Stomach (tissue), 9 donors: ENCODE measurements around the gene ATF5. TPM values are rescaled to one million over a fixed set of nuclear protein-coding genes. Genes with fewer than 3 reads are reported as not detected.

Experiments used
- DNase-seq, 2 donors: peaks; one replicate each; pipeline versions ENCODE4 v3.0.0 to v3.0.0-alpha.2; 2013 to 2019
- H3K27ac ChIP-seq, 5 donors: fragments of 200-600 bp in 4 of 5; sonication (generic) in 4 of 5; one replicate each; pipeline ENCODE4 v1.5.1; 2013 to 2019; ENCODE audit warnings: mild to moderate bottlenecking in 1 of 5, moderate library complexity in 1 of 5
- H3K27me3 ChIP-seq, 3 donors: fragments of 200-600 bp; sonication (generic); one replicate each; pipeline ENCODE4 v1.5.1; 2017 to 2019; ENCODE audit warnings: mixed run types in 1 of 3
- H3K36me3 ChIP-seq, 4 donors: fragments of 200-600 bp; sonication (generic); 1 replicate in 3 of 4; 2 replicates in 1 of 4; pipeline ENCODE4 v1.5.1; 2016 to 2019
- H3K4me1 ChIP-seq, 4 donors: fragments of 200-600 bp; sonication (generic); one replicate each; pipeline ENCODE4 v1.5.1; 2016 to 2019
- H3K4me3 ChIP-seq, 4 donors: fragments of 200-600 bp; sonication (generic) in 3 of 4; one replicate each; pipeline ENCODE4 v1.5.1; 2016 to 2019; ENCODE audit warnings: mild to moderate bottlenecking in 1 of 4
- H3K9me3 ChIP-seq, 4 donors: fragments of 200-600 bp; sonication (generic); one replicate each; pipeline ENCODE4 v1.5.1; 2016 to 2019
- CTCF ChIP-seq, 7 experiments: fragments of 450-650 bp in 4 of 7; fragments of 200-600 bp in 3 of 7; sonication (generic) in 3 of 7; IDR thresholded peaks; one replicate each; pipeline ENCODE4 v1.5.1; 2016 to 2019; ENCODE audit warnings: antibody characterized with exemption in 7 of 7, control low read depth in 2 of 7, mild to moderate bottlenecking in 1 of 7
- EP300 ChIP-seq: sonication (generic); formaldehyde crosslinking; IDR thresholded peaks from one replicate; pipeline ENCODE4 v1.6.1; 2017; ENCODE audit warnings: antibody characterized with exemption
- POLR2A ChIP-seq, 4 donors: fragments of 450-650 bp; IDR thresholded peaks; one replicate each; pipeline ENCODE4 v1.6.1; 2016; ENCODE audit warnings: antibody characterized with exemption in 4 of 4, control low read depth in 2 of 4, mild to moderate bottlenecking in 1 of 4, moderate library complexity in 1 of 4
- POLR2AphosphoS5 ChIP-seq, 3 donors: sonication (generic); formaldehyde crosslinking; IDR thresholded peaks; one replicate each; pipeline ENCODE4 v1.6.1; 2016; ENCODE audit warnings: antibody characterized with exemption in 3 of 3
- WGBS, 5 donors: extraction: QIAGEN DNeasy Blood & Tissue Kit in 3 of 5; methylation state at CpG; one replicate each; pipeline versions ENCODE4 v1.1.5 to v1.1.7; 2013 to 2018; 5-methylcytosine and 5-hydroxymethylcytosine counted together
- intact Hi-C: fragments of 100-400 bp; cut with DNase I; formaldehyde crosslinking; loops from one replicate; pipeline ENCODE4 v1.15.1; 2023; ENCODE audit warnings: low total_unique reads
- polyA plus RNA-seq, 3 donors: library from polyadenylated mRNA; stranded (reverse); fragments of 200-250 nt; gene quantifications; one replicate each; pipeline ENCODE4 v1.2.3, GENCODE V29; 2013
- total RNA-seq, 5 donors: library from RNA; depleted of rRNA; stranded (reverse); fragments of >200 nt; gene quantifications; one replicate each; pipeline versions ENCODE4 v1.1.0 to v1.2.3, GENCODE V29; 2014 to 2016
- donor health status: healthy with polysubstance abuse.
- donor health status: Bipolar disorder and iron deficiency.
- donor health status: healthy.

Gene ATF5
- total and polyA plus RNA-seq, 8 donors = 2.2 to 40.3 (median 9.9) TPM

- intact Hi-C loops = no loop called here
- TF ChIP-seq POLR2AphosphoS5 (IDR thresholded peaks at IDR 0.05) (no peak), EP300 (no peak), POLR2A (IDR thresholded peaks at IDR 0.05) (no peak), CTCF (IDR thresholded peaks at IDR 0.05) (no peak)
- WGBS, 5 donors = 92 to 96% (median 94%) methylated on average over 23 of the region's 23 CpGs
- Histone ChIP-seq H3K9me3 (no peaks in the 10 kb centered on the region), H3K4me1 (peaks cover 6 to 27% (median 16%) of the 10 kb centered on the region in 4 donors), H3K27ac (no peak overlapping the region), H3K27me3 (peaks cover 0 to 35% (median 16%) of the 10 kb centered on the region in 3 donors), H3K36me3 (peaks cover 14 to 50% (median 48%) of the 10 kb centered on the region in 4 donors), H3K4me3 (no peak overlapping the region)
- no peak for DNase-seq
Observed at GRCh38 chr19:49889038-49889686, 39.8 kb upstream of the ATF5 start.

- WGBS, 5 donors = 23 to 72% (median 27%) methylated on average over 8 to 71 of the region's 71 CpGs
- TF ChIP-seq POLR2A (IDR thresholded peaks at IDR 0.05) = no peak
- peak in 5 of 7 experiments; percentile 49 to 73 (median 61) for TF ChIP-seq CTCF (IDR thresholded peaks at IDR 0.05)
- TF ChIP-seq EP300 = no peak
- peak in 1 of 3 donors; percentile 82 for TF ChIP-seq POLR2AphosphoS5 (IDR thresholded peaks at IDR 0.05)
- intact Hi-C loops = no loop called here
- Histone ChIP-seq H3K4me3 (peak overlapping the region; percentile 31 to 48 (median 36)), H3K27me3 (peaks cover 0 to 35% (median 16%) of the 10 kb centered on the region in 3 donors), H3K27ac (no peak overlapping the region), H3K36me3 (peaks cover 7 to 43% (median 41%) of the 10 kb centered on the region in 4 donors), H3K9me3 (no peaks in the 10 kb centered on the region), H3K4me1 (peaks cover 6 to 27% (median 16%) of the 10 kb centered on the region in 4 donors)
- DNase-seq = peak; percentile 77 to 95
Observed at GRCh38 chr19:49889687-49890348, 39.2 kb upstream of the ATF5 start.

GRCh38 chr19:49890349-49891311 lies 38.4 kb upstream of the ATF5 start:
- Histone ChIP-seq H3K4me3 (peak overlapping the region; percentile 31 to 48 (median 36)), H3K9me3 (no peaks in the 10 kb centered on the region), H3K36me3 (peaks cover 2 to 35% (median 33%) of the 10 kb centered on the region in 4 donors), H3K27ac (peak overlapping the region in 1 of 5 donors; percentile 15), H3K4me1 (peaks cover 6 to 27% (median 16%) of the 10 kb centered on the region in 4 donors), H3K27me3 (peaks cover 0 to 35% (median 16%) of the 10 kb centered on the region in 3 donors)
- DNase-seq = peak; percentile 57 to 78
- intact Hi-C loops = no loop called here
- no peak for TF ChIP-seq EP300
- no peak for TF ChIP-seq POLR2AphosphoS5 (IDR thresholded peaks at IDR 0.05)
- no peak for TF ChIP-seq POLR2A (IDR thresholded peaks at IDR 0.05)
- TF ChIP-seq CTCF (IDR thresholded peaks at IDR 0.05) = peak in 1 of 7 experiments; percentile 16
- WGBS, 5 donors = 9 to 24% (median 12%) methylated on average over 28 to 69 of the region's 69 CpGs

- intact Hi-C loops = no loop called here
- Histone ChIP-seq H3K27me3 (peaks cover 0 to 35% (median 16%) of the 10 kb centered on the region in 3 donors), H3K27ac (no peak overlapping the region), H3K36me3 (peaks cover 0 to 27% (median 25%) of the 10 kb centered on the region in 4 donors), H3K4me1 (peaks cover 6 to 27% (median 16%) of the 10 kb centered on the region in 4 donors), H3K9me3 (no peaks in the 10 kb centered on the region), H3K4me3 (no peak overlapping the region)
- 82 to 88% (median 85%) methylated on average over 17 of the region's 17 CpGs for WGBS, 5 donors
- TF ChIP-seq POLR2A (IDR thresholded peaks at IDR 0.05) = no peak
- TF ChIP-seq CTCF (IDR thresholded peaks at IDR 0.05) = no peak
- TF ChIP-seq EP300 = no peak
- TF ChIP-seq POLR2AphosphoS5 (IDR thresholded peaks at IDR 0.05) = no peak
- DNase-seq = no peak
Observed at GRCh38 chr19:49891393-49891792, 37.6 kb upstream of the ATF5 start.
